Measurements from ENCODE around the gene BMP2K. TPM values are rescaled to one million over a fixed set of nuclear protein-coding genes. Genes with fewer than 3 reads are reported as not detected.

BMP2K gene
- total and polyA plus RNA-seq, 2 of the 8 experiments (the other 6 are each of a cell fraction or from before 2014, with no cell fraction given), result 15.6 to 24.1 TPM

GRCh38 chr4:78878031-78878430 lies 101.9 kb downstream of the BMP2K start:
- DNase-seq (ENCODE audit: low read depth in 1 of 2, low spot score in 2 of 2) (no peak), FAIRE-seq (no peak)
- Histone ChIP-seq H3K56ac (replicated peaks; ENCODE audit: insufficient read length, low read depth, low read length) (no peak overlapping the region), H3K4me1 (replicated peaks in 1 of 4; ENCODE audit: control insufficient read depth in 3 of 4, insufficient read depth in 4 of 4, low read length in 3 of 4) (no peaks in the 10 kb centered on the region; a peak in 1 of 7 replicates), H2AK5ac (ENCODE audit: low read depth, low read length) (no peak overlapping the region), H4K5ac (ENCODE audit: insufficient read length, low read depth, low read length) (no peak overlapping the region), H3K4me3 (ENCODE audit: extremely low read depth in 1 of 4, insufficient read depth in 2 of 4, low read depth in 3 of 4, low read length in 4 of 4) (no peak overlapping the region), H2BK20ac (ENCODE audit: low read length) (no peak overlapping the region), H3K23me2 (ENCODE audit: low read depth, low read length) (no peaks in the 10 kb centered on the region; the same call in 1 of the 2 replicates), H2BK15ac (ENCODE audit: low read length) (no peak overlapping the region), H2BK12ac (ENCODE audit: low read depth, low read length) (no peak overlapping the region), H2AFZ (ENCODE audit: low read length) (no peak overlapping the region), H3K9ac (replicated peaks in 1 of 4; ENCODE audit: extremely low read depth in 1 of 4, low read depth in 3 of 4, low read length in 3 of 4) (no peak overlapping the region), H3K27me3 (replicated peaks in 1 of 4; ENCODE audit: control insufficient read depth in 3 of 4, extremely low read depth in 1 of 4, insufficient read depth in 3 of 4, low read length in 3 of 4) (no peaks in the 10 kb centered on the region), H3K4ac (replicated peaks; ENCODE audit: insufficient read length, low read depth, low read length) (no peak overlapping the region), H3K79me2 (ENCODE audit: control insufficient read depth in 1 of 2, insufficient read depth in 2 of 2, low read length in 2 of 2) (no peaks in the 10 kb centered on the region), H3K23ac (ENCODE audit: insufficient read length) (no peak overlapping the region), H3K4me2 (ENCODE audit: insufficient read depth in 1 of 2, low read depth in 2 of 2, low read length in 2 of 2) (no peak overlapping the region), H3K18ac (ENCODE audit: extremely low read depth, low read length) (no peak overlapping the region), H4K8ac (ENCODE audit: extremely low read depth, insufficient read depth, low read length) (no peak overlapping the region), H2BK120ac (replicated peaks; ENCODE audit: low read depth, low read length) (no peak overlapping the region), H2BK5ac (ENCODE audit: low read depth, low read length) (no peak overlapping the region), H3K36me3 (ENCODE audit: control insufficient read depth in 2 of 4, insufficient read depth in 4 of 4, low read length in 3 of 4) (peaks cover 0 to 13% (median 1%) of the 10 kb centered on the region in 4 experiments; a peak in 3 of 8 replicates), H3K14ac (ENCODE audit: insufficient read length) (no peak overlapping the region), H3K27ac (ENCODE audit: low read depth, low read length) (no peak overlapping the region), H4K20me1 (replicated peaks in 1 of 2; ENCODE audit: control insufficient read depth in 1 of 2, insufficient read depth in 2 of 2, low read length in 2 of 2) (no peaks in the 10 kb centered on the region), H4K91ac (replicated peaks; ENCODE audit: insufficient read length, low read length) (no peak overlapping the region), H3K79me1 (ENCODE audit: low read depth, low read length) (no peaks in the 10 kb centered on the region), H3K9me3 (ENCODE audit: insufficient read depth in 2 of 2, low read depth in 1 of 2, low read length in 1 of 2) (no peaks in the 10 kb centered on the region)
- POLR2A ChIA-PET (ENCODE audit: partially characterized antibody), result no interaction called here
- WGBS, 2 experiments (ENCODE audit: extremely low coverage in 1 of 2, insufficient coverage in 1 of 2, insufficient read length in 1 of 2, insufficient replicate concordance in 2 of 2, low coverage in 1 of 2, low lambda C conversion rate in 2 of 2, missing lambda C conversion rate in 1 of 2), result 97% methylated on average over 1 of the region's 1 CpG; no CpG with 5 or more reads in 1 of the 2 experiments
- CTCF ChIA-PET (ENCODE audit: partially characterized antibody), result interaction anchor here (1.0 to 1.5 kb wide), 2 partner anchors 232 to 233 kb away, joined by 4 to 5 read pairs; no protein-coding TSS in a partner anchor
- no peak for TF ChIP-seq YY1 (IDR thresholded peaks at IDR 0.05; ENCODE audit: low read depth, low read length)
- no peak for TF ChIP-seq HDAC2 (IDR thresholded peaks at IDR 0.05; ENCODE audit: borderline replicate concordance in 1 of 2, low read depth in 2 of 2, low read length in 2 of 2)
- no peak for TF ChIP-seq HDAC6 (IDR thresholded peaks at IDR 0.05; ENCODE audit: low read depth, low read length)
- TF ChIP-seq BACH1 (IDR thresholded peaks at IDR 0.05; ENCODE audit: low read length), result no peak
- TF ChIP-seq CTCF (IDR thresholded peaks at IDR 0.05; ENCODE audit: control extremely low read depth in 1 of 3, insufficient read depth in 1 of 3, low read depth in 1 of 3, low read length in 3 of 3), result no peak
- no peak for TF ChIP-seq FOSL1 (IDR thresholded peaks at IDR 0.05; ENCODE audit: insufficient read depth, low read depth, low read length)
- no peak for TF ChIP-seq RAD21 (IDR thresholded peaks at IDR 0.05 in 1 of 2, conservative IDR thresholded peaks at IDR 0.05 in 1 of 2; ENCODE audit: low read depth in 2 of 2, low read length in 2 of 2)
- no peak for TF ChIP-seq CREB1 (IDR thresholded peaks at IDR 0.05)
- TF ChIP-seq CBX8 (IDR thresholded peaks at IDR 0.05; ENCODE audit: borderline replicate concordance, low read depth, low read length), result no peak
- no peak for TF ChIP-seq SP4 (IDR thresholded peaks at IDR 0.05; ENCODE audit: low read length)
- TF ChIP-seq CEBPB (IDR thresholded peaks at IDR 0.05; ENCODE audit: low read depth, low read length), result no peak
